ENCODE measurements around the gene SMG1.
"Not testable (repeated sequence)": the region's sequence is repeated elsewhere in the genome, so short reads cannot be mapped to it uniquely, and the experiment has no call there.

SMG1 gene

GRCh38 chr16:18933501-18933900, 7.3 kb upstream of the SMG1 start:
- no peak for DNase-seq (ENCODE audit: low read depth in 2 of 2)

DNA sequence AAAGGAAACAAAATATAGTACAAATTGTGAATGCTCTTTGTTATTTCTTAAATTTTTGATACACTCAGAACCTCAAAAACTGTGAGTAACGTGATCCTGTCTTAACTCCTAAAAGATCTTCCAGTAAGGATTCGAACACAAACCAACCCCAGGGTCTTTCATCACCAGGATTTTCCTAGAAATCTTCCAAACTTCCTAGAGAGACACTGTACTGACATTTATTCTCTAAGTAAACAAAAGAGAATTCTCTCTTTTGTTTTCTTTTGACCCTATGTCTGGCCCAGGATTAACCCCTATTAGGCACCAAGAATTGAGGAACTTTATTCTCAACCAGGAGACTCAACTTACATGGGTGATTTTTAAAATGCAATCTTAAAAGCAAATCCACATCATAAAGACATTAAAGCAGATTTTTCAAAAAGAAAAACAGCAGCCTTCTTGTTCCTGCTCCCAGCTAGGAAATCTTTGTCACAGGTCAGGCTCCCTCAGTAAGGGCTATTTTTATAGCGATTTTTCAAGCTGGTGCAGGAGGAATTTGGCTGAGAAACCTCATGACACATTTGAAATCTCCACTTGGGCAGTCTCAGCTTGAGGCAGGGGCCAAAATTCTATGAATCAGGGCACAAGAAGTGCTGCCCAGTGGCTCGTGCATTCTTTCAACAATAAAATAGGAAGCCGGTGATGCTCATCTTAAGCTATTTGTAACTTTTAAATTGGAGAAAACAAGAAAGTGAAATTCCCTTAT, 6.2 kb upstream of the SMG1 start:
- no peak for DNase-seq (ENCODE audit: low read depth in 2 of 2)

DNA sequence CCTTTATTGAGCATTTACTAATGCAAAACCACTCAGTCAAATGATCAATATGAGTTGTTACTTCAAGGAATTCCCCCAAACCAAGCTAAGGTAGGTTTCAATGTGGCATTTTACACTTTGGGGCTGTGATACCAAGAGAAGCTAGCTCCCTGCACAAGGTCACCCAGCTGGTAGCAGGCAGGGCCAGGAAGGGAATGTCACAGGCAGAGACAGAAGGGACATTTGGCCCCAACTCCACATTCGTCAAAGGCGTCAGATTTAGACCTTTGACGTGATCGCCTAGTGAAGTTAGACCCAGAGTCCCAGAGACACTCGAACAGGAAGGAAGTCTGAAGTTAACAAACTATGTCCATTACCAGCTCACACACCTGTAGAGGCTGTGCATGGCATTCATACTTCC, 5.5 kb upstream of the SMG1 start:
- no peak for DNase-seq (ENCODE audit: low read depth in 2 of 2)

DNA sequence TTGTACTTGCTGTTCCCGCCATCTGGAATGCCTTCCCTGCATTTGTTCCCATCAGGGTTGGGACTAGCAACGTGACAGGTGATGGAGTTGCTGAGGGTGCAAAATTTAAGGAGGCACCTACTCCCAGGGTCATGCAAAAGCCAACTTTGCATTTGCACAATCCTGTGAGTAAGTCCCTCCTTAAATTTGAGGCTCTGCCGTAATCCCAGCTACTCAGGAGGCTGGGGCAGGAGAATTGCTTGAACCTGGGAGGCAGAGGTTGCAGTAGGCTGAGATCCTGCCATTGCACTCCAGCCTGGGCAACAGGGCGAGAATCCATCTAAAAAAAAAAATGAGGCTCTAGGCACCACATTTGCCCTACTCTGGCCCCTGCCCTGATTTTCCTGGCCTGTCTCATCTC, 3.9 kb upstream of the SMG1 start:
- DNase-seq (ENCODE audit: low read depth in 2 of 2): not testable (repeated sequence)

DNA sequence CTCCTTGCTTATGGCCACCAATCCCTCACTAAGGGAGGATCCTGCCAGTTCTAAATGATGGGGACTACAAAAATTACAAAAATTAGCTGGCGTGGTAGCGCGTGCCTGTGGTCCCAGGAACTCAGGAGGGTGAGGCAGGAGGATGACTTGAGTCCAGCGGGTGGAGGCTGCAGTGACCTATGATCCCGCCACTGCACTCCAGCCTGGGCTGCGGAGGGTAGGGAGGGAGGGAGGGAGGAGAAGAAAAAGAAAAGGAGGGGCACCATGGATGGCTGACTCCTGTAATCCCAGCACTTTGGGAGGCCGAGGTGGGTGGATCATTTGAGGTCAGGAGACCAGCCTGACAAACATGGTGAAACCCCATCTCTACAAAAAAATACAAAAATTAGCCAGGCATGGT, 1.9 kb upstream of the SMG1 start:
- DNase-seq (ENCODE audit: low read depth in 2 of 2): not testable (repeated sequence)

GRCh38 chr16:18925215-18925985, 808 bp downstream of the SMG1 start:
- peak; percentile 14 to 18 for DNase-seq (ENCODE audit: low read depth in 2 of 2)

- not testable (repeated sequence) for DNase-seq (ENCODE audit: low read depth in 2 of 2)
These were observed 2.3 kb downstream of the SMG1 start for GRCh38 chr16:18923935-18924334.

DNA sequence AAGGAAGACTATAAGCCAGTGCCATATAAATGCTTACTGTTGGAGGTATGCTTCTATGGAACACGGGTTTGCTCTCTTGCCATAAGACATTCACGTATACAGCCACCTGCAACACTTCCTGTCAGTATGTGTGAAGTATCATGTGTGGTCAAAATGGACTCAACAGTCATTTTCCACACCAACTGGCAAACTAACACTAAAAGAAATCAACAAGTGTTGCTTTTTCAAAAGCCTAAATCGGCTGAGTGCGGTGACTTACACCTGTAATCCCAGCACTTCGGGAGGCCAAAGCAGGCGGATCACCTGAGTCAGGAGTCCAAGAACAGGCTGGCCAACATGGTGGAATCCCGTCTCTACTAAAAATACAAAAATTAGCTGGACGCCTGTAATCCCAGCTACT, 3.1 kb downstream of the SMG1 start:
- DNase-seq (ENCODE audit: low read depth in 2 of 2): not testable (repeated sequence)

DNA sequence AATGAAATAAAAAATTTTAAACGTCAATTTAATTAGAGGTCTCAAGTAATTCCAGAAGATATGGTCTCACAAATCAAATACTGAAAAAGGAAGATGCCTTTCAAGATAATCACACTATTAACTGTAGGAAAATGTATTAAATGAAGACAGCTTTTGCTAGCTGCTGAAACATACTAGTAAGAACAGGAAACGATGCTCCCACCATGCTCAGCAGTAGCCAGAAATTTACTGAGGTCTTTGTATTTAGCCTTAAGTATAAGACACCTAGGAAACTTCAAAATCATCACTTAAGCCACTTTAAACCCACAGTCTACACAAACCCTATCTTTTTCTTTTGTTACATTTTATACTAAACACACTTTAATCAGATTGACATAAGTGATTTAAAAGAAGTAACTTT, 16.6 kb downstream of the SMG1 start:
- not testable (repeated sequence) for DNase-seq (ENCODE audit: low read depth in 2 of 2)

DNA sequence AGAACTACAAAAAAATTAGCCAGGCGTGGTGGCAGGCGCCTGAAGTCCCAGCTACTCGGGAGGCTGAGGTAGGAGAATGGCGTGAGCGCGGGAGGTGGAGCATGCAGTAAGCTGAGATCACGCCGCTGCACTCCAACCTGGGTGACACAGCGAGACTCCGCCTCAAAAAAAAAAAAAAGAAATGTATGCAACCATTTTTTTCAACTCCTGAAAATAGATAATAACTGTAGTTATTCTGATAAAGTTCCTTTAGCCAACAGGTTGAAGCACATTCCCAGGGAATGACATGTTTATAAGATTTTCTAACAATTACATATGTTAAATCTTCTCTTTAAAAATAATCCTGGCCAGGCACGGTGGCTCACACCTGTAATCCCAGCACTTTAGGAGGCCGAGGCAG, 17.5 kb downstream of the SMG1 start:
- DNase-seq (ENCODE audit: low read depth in 2 of 2): not testable (repeated sequence)

DNA sequence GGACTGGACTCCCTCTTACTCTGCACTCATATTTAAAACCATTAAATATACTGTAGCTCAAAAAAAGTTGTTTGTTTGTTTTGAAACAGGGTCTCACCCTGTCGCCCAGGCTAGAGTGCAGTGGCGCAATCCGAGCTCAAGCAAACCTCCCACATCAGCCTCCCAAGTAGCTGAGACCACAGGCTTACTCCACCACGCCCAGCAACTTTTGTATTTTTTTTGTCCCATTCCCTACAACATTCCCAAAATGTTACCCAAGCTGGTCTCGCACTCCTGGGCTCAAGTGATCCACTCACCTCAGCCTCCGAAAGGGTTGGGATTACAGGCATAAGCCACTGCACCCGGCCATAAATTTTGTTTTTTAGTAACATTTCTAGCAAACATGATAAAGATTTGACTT, 23.4 kb downstream of the SMG1 start:
- DNase-seq (ENCODE audit: low read depth in 2 of 2): not testable (repeated sequence)

DNA sequence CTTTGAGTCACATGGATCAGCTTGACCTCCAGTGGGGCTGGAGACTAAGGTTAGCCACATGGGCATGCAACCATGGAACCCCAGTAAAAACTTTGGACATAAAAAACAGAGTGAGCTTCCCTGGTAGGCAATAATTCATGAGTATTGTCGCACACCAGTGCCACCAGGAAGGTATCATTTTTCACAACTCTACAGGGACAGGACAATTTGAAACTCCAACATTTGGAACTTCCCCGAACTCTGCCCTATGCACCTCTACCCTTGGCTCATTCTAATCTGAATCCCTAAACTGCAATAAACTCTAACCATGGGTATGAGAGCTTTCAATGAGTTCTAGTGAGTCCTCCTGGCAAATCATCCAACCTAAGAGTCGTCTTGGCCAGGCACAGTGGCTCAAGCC, 24.2 kb downstream of the SMG1 start:
- not testable (repeated sequence) for DNase-seq (ENCODE audit: low read depth in 2 of 2)

DNA sequence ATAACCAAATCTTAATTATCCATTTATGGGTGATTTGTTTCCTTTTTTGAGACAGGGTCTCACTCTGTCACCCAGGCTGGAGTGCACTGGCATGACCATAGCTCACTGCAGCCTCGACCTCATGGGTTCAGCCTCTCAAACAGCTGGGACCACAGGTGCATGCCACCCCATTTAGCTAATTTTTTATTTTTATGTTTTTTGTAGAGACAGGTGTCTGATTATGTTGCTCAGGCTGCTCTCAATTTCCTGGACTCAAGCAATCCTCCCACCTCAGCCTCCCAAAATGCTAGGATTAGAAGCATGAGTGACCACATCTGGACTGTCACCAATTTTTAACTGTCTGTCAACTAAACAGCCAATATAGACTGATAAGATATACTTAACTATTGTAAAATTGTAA, 25.0 kb downstream of the SMG1 start:
- DNase-seq (ENCODE audit: low read depth in 2 of 2): not testable (repeated sequence)

DNA sequence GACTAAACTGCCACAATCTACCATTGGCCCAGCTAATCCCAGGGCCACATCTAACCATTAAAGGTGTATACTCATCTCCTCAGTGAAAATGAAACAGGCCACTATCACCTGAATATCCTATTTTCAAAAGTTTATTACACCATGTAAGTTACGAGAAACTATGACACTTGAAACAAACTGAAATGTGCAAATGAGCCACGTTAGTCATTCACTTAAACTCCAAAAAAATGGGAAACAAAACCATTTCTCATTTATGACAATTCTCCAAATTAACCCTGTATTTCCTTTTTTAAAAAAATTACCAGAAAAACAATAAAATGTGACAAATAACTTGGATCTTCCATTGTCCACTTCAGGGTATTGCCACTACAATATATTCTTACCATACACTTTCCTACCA, 41.8 kb downstream of the SMG1 start:
- DNase-seq (ENCODE audit: low read depth in 2 of 2): not testable (repeated sequence)

- DNase-seq (ENCODE audit: low read depth in 2 of 2): not testable (repeated sequence)
These were observed 48.5 kb downstream of the SMG1 start for GRCh38 chr16:18877734-18878133.

GRCh38 chr16:18877259-18877658, 48.9 kb downstream of the SMG1 start:
- not testable (repeated sequence) for DNase-seq (ENCODE audit: low read depth in 2 of 2)

DNA sequence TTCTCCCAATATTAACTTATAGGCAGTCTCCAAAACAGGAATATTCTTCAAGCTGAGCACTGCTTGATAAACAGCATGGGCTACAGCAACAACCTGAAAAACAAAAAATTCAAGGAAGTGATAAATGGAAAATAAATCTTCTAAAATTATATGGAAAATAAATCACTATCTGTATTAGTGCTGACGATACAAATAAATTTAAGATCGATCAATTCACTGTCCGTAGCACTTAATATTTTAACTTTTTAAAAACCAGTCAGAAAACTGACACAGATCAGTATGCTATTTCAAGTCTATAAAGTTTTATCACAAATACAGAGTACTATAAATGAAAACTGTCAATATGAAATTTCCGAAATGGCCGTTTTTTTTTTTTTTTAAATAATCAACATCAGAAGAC, 49.9 kb downstream of the SMG1 start:
- DNase-seq (ENCODE audit: low read depth in 2 of 2): not testable (repeated sequence)

DNA sequence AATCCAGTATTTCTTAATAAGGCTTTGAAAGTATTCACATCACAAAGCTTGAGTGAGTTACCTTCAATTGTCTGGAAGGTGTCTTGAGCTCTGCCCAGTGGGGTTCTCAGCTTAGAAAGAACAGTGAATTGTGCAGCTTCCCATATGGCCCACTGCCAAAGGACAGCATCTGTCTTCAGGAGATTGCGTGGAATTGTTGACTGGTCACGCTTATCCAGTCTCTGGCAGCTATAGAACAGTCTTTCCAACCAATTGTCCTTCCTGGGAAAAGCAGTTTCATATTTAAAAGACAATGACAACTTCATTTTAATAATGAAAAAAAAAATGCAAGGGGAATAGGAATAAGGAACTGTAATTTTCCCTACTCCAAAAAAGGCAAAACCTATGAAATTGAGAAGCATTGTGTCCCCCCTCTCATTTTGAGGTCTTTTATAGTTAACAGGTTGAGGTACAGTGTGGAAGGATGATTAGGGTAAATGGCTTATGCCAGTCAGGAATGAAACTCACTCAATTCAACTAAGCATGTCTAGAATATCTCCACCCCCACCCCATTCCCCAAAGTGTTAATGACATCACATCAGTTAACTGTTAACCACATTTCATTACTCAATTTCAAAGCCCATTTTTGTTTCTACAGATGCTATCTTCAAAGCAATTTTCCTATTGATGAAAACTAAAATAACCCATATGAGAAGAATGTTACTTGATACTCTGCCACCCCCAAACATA, 57.0 kb downstream of the SMG1 start:
- not testable (repeated sequence) for DNase-seq (ENCODE audit: low read depth in 2 of 2)

- DNase-seq (ENCODE audit: low read depth in 2 of 2): not testable (repeated sequence)
These were observed 59.9 kb downstream of the SMG1 start for GRCh38 chr16:18866277-18866823.

DNA sequence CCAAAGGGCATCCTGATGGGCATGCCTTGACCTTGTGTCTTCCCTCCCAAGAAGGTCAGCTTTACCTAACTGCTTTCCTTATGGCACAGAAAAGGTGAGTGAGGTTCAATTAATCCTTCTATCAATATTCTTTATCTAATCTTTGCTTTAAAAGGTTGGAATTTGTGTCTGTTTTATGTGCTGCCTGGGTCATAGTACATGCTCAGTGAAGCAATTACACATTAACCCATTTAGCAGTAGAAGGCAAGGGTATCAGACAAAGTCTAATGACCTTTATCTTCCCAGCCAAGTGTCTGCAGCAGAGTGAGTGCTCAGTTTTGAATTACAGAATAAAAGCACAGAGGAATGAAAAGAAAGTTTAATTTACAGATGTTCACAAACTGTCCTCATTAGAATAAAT, 63.3 kb downstream of the SMG1 start:
- not testable (repeated sequence) for DNase-seq (ENCODE audit: low read depth in 2 of 2)

GRCh38 chr16:18855196-18855595, 71.0 kb downstream of the SMG1 start:
- no peak for DNase-seq (ENCODE audit: low read depth in 2 of 2)

- no peak for DNase-seq (ENCODE audit: low read depth in 2 of 2)
These were observed 72.5 kb downstream of the SMG1 start for GRCh38 chr16:18853694-18854093.
